Mammary epithelial cell (primary cell): Measurements from ENCODE around the gene MORC4.

Source experiments
- EZH2 ChIP-seq: IDR thresholded peaks from 2 replicates; pipeline ENCODE4 v1.6.1; 2012; ENCODE audit warnings: low read length, inconsistent platforms, borderline replicate concordance
- TF ChIP-seq, protein P1 (sequence below), 2 donors: IDR thresholded peaks in 1 of 2; conservative IDR thresholded peaks in 1 of 2; 2 replicates each; pipeline ENCODE4 v1.5.1; 2011 to 2012; ENCODE audit warnings: inconsistent platforms in 2 of 2, low read length in 2 of 2, mild to moderate bottlenecking in 2 of 2, control low read depth in 1 of 2, low read depth in 1 of 2; ENCODE audit not compliant: insufficient read depth in 1 of 2; ENCODE audit errors: extremely low read depth in 1 of 2

- TF ChIP-seq, protein P1, sequence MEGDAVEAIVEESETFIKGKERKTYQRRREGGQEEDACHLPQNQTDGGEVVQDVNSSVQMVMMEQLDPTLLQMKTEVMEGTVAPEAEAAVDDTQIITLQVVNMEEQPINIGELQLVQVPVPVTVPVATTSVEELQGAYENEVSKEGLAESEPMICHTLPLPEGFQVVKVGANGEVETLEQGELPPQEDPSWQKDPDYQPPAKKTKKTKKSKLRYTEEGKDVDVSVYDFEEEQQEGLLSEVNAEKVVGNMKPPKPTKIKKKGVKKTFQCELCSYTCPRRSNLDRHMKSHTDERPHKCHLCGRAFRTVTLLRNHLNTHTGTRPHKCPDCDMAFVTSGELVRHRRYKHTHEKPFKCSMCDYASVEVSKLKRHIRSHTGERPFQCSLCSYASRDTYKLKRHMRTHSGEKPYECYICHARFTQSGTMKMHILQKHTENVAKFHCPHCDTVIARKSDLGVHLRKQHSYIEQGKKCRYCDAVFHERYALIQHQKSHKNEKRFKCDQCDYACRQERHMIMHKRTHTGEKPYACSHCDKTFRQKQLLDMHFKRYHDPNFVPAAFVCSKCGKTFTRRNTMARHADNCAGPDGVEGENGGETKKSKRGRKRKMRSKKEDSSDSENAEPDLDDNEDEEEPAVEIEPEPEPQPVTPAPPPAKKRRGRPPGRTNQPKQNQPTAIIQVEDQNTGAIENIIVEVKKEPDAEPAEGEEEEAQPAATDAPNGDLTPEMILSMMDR (conservative IDR thresholded peaks at IDR 0.05 in 1 of 2, IDR thresholded peaks at IDR 0.05 in 1 of 2; ENCODE audit: extremely low read depth in 1 of 2, insufficient read depth in 1 of 2, low read depth in 1 of 2, low read length in 2 of 2), result no peak
- TF ChIP-seq EZH2, result no peak
Observed at GRCh38 chrX:106980952-106981626, 18.9 kb downstream of the MORC4 start.
